DOHH2 (cell line): ENCODE data around the gene CEP55.

Source experiments
- EZH2phosphoT487 ChIP-seq: fragments of 200-600 bp; sonication (generic); IDR thresholded peaks from 2 replicates; pipeline ENCODE4 v1.6.1; 2017; ENCODE audit warnings: borderline replicate concordance, mild to moderate bottlenecking, antibody characterized with exemption, low read length, moderate library complexity, mixed read lengths
- TF ChIP-seq, protein P1 (sequence below): fragments of 200-600 bp; sonication (generic); IDR thresholded peaks from one replicate; pipeline ENCODE4 v1.5.1; 2014; ENCODE audit warnings: antibody characterized with exemption, mild to moderate bottlenecking, low read depth, low read length; ENCODE audit not compliant: poor library complexity, severe bottlenecking

- TF ChIP-seq, protein P1, sequence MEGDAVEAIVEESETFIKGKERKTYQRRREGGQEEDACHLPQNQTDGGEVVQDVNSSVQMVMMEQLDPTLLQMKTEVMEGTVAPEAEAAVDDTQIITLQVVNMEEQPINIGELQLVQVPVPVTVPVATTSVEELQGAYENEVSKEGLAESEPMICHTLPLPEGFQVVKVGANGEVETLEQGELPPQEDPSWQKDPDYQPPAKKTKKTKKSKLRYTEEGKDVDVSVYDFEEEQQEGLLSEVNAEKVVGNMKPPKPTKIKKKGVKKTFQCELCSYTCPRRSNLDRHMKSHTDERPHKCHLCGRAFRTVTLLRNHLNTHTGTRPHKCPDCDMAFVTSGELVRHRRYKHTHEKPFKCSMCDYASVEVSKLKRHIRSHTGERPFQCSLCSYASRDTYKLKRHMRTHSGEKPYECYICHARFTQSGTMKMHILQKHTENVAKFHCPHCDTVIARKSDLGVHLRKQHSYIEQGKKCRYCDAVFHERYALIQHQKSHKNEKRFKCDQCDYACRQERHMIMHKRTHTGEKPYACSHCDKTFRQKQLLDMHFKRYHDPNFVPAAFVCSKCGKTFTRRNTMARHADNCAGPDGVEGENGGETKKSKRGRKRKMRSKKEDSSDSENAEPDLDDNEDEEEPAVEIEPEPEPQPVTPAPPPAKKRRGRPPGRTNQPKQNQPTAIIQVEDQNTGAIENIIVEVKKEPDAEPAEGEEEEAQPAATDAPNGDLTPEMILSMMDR = no peak
- no peak for TF ChIP-seq EZH2phosphoT487
These were observed 76.2 kb downstream of the CEP55 start for GRCh38 chr10:93572606-93573005.
